D721Med (cell line): Measurements from ENCODE around the gene RLF.

Experiments used
- DNase-seq: peaks from one replicate; pipeline ENCODE4 v3.0.0; 2011; ENCODE audit warnings: low spot score; ENCODE audit not compliant: insufficient read length
- FAIRE-seq: peaks from 2 replicates; lab custom pipeline; 2011; peaks lifted over from hg19 to GRCh38; lab: Jason Lieb, UNC
- TF ChIP-seq, protein P1 (sequence below): IDR thresholded peaks from 2 replicates; pipeline ENCODE4 v1.5.1; 2012; ENCODE audit warnings: mild to moderate bottlenecking, control low read depth; ENCODE audit not compliant: insufficient read depth; ENCODE audit errors: missing control alignments

Gene RLF

DNA sequence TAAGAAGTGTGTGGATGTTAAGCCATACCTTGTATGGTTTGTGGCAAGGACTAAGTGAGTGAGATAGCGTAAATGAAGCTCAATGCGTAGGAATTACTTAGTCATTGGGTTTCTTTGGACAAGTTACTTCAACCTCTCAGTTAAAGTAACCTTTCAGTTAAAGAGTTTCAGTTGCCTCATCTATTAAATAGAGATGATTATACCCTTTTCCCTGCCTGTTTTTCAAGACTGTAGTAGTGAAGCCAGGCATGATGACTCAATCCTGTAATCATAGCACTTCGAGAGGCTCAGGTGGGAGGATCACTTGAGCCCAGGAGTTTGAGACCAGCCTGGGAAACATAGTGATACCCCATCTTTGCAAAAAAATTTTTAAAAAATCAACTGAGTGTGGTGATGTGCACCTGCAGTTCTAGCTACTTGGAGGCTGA lies 103.2 kb downstream of the RLF start:
- FAIRE-seq (no peak), DNase-seq (no peak)
- TF ChIP-seq, protein P1, sequence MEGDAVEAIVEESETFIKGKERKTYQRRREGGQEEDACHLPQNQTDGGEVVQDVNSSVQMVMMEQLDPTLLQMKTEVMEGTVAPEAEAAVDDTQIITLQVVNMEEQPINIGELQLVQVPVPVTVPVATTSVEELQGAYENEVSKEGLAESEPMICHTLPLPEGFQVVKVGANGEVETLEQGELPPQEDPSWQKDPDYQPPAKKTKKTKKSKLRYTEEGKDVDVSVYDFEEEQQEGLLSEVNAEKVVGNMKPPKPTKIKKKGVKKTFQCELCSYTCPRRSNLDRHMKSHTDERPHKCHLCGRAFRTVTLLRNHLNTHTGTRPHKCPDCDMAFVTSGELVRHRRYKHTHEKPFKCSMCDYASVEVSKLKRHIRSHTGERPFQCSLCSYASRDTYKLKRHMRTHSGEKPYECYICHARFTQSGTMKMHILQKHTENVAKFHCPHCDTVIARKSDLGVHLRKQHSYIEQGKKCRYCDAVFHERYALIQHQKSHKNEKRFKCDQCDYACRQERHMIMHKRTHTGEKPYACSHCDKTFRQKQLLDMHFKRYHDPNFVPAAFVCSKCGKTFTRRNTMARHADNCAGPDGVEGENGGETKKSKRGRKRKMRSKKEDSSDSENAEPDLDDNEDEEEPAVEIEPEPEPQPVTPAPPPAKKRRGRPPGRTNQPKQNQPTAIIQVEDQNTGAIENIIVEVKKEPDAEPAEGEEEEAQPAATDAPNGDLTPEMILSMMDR = no peak

DNA sequence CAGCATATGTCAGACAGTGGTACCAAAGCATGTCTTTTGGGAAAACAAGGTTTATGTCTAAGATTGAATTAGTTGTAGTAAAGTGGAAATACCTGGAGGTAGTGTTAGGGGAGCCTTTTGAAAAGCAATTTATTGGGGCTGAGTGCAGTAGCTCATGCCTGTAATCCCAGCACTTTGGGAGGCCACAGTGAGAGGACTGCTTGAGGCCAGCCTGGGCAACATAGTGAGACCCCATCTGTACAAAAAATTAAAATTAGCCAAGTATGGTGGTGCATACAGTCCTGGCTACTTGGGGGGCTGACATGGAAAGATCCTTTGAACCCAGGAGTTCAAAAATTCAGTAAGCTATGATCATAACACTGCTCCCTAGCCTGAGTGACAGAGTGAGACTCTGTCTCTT lies 104.1 kb downstream of the RLF start:
- no peak for FAIRE-seq

DNA sequence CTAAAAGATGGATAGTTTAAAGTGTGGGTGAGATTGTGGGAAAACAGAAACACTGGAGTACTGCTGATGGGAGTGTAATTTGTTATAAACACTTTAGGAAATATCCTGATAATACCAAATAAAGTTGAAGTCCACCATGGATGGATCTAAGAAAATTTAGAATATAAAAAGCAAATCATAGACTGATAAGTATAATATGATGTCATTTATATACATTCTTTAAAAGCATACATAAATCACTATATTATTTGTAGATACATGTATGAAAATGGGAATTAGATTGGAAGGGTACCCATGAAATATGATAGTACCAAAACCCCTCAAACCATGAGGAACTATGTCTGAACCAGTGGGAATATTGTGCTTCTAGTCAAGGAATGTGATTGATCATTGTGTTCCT lies 104.7 kb downstream of the RLF start:
- FAIRE-seq (no peak), DNase-seq (no peak)
- TF ChIP-seq, protein P1 = no peak

More for the DNA sequence above, 104.1 kb downstream of the RLF start:
- no peak for DNase-seq
- TF ChIP-seq, protein P1 = no peak

DNA sequence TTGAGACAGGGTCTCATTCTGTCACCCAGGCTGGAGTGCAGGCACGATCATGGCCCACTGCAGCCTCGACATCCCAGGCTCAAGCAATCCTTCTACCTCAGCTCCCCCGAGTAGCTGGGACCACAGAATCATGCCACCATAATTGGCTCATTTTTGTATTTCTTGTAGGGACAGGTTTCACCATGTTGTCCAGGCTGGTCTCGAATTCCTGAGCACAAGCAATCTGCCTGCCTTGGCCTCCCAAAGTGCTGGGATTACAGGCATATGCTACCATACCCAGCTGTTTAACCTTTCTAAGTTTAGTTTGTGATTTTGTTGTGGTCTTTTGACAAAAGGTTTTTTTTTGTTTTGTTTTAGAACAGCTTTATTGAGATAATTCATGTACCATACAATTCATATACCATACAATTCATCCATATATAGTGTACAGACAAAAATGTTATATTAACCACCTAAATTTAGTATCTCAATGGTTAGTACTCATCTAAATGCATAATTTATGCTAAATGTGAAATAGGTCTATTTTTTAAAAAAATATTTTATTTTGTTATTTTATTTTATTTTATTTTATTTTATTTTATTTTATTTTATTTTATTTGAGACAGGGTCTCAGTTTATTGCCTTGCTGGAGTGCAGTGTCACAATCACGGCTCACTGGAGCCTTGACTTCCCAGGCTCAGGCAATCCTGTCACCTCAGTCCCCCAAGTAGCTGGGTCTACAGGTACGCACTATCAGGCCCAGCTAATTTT lies 105.8 kb downstream of the RLF start:
- TF ChIP-seq, protein P1 = no peak
- no peak for FAIRE-seq

DNA sequence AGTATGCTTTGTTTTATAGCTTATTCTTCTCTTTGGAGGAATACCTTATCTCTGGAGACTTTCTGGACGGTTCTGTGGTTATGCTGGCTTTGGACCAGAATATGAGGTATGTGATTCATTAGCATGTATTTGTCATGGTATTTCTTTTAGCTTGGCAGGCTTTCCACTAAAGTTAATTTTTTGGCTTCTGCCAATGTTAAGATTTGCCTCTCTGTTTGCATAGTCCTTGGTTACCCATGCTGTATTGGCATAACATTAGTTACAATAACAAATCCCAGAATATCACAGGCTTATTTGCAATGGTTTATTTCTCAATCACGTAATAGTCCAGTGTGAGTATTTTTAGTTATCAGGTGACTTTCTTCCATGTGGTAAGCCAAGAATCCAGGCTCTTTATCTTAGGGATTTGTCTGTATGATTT lies 106.6 kb downstream of the RLF start:
- TF ChIP-seq, protein P1 = no peak
- DNase-seq (no peak), FAIRE-seq (no peak)

More for the DNA sequence above, 105.8 kb downstream of the RLF start:
- no peak for DNase-seq

DNA sequence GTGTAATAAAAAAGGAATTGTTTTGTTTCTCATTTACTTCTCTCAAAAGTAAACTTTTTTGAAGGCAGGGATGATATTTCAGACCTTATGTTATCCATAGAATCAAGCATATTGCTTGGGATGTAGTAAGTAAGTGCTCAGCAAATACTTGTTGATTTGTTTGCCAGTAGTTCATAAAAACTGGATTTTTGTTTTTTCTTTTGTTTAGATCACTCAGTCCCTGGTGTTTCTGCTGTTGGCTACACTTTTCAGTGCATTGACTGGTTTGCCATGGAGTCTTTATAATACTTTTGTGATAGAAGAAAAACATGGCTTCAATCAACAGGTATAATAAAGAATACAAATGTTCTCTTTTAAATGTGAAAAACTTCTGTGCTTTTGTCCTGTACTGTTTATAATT lies 107.0 kb downstream of the RLF start:
- DNase-seq (no peak), FAIRE-seq (no peak)

More for the DNA sequence above, 107.0 kb downstream of the RLF start:
- TF ChIP-seq, protein P1 = no peak
